Heart right ventricle (tissue), 16 donors: ENCODE results near the gene COL8A2. TPM values are rescaled to one million over a fixed set of nuclear protein-coding genes. Genes with fewer than 3 reads are reported as not detected.
A peak's percentile ranks its signal among the peaks of the same experiment; 100 is the strongest.

Experiments used
- ATAC-seq, 8 donors: fragments of 200-7000 bp; cut with Tn5 transposase; one replicate each; pipeline ENCODE4 v1.9.1; 2020; ENCODE audit warnings: mild to moderate bottlenecking in 8 of 8, moderate library complexity in 8 of 8, moderate number of reproducible peaks in 1 of 8
- DNase-seq, 2 donors: peaks; one replicate each; pipeline ENCODE4 v3.0.0-alpha.2; 2020
- H3K27ac ChIP-seq, 10 donors: fragments of 200-600 bp; sonication (generic) in 2 of 10; one replicate each; pipeline versions ENCODE4 v1.5.0 to v1.8.0; 2020 to 2022; ENCODE audit warnings: mild to moderate bottlenecking in 3 of 10
- H3K27me3 ChIP-seq, 7 donors: fragments of 200-600 bp; one replicate each; pipeline ENCODE4 v1.8.0; 2021 to 2022; ENCODE audit warnings: mild to moderate bottlenecking in 2 of 7
- H3K36me3 ChIP-seq, 9 donors: fragments of 200-600 bp; sonication (generic) in 1 of 9; one replicate each; pipeline versions ENCODE4 v1.5.0 to v1.8.0; 2020 to 2022; ENCODE audit warnings: mild to moderate bottlenecking in 2 of 9
- H3K4me1 ChIP-seq, 9 donors: fragments of 200-600 bp; sonication (generic) in 1 of 9; one replicate each; pipeline versions ENCODE4 v1.5.0 to v1.8.0; 2020 to 2022; ENCODE audit warnings: mild to moderate bottlenecking in 4 of 9
- H3K4me3 ChIP-seq, 10 donors: fragments of 200-600 bp; sonication (generic) in 2 of 10; one replicate each; pipeline versions ENCODE4 v1.5.0 to v1.8.0; 2020 to 2022; ENCODE audit warnings: mild to moderate bottlenecking in 7 of 10, moderate library complexity in 2 of 10
- H3K9me3 ChIP-seq, 11 donors: fragments of 200-600 bp in 10 of 11; sonication (generic) in 2 of 11; one replicate each; pipeline versions ENCODE4 v1.5.0 to v1.8.0; 2013 to 2022; ENCODE audit warnings: mild to moderate bottlenecking in 2 of 11, control low read depth in 1 of 11, moderate library complexity in 1 of 11
- WGBS, 2 donors: extraction: QIAGEN DNeasy Blood & Tissue Kit; methylation state at CpG; one replicate each; pipeline ENCODE4 v1.1.7; 2013; ENCODE audit warnings: inconsistent platforms in 1 of 2; 5-methylcytosine and 5-hydroxymethylcytosine counted together
- intact Hi-C, 10 donors: fragments of 100-400 bp; cut with DNase I; formaldehyde crosslinking; loops; one replicate each; pipeline versions ENCODE4 v1.11.1 to v1.14.2; 2022
- polyA plus RNA-seq, 2 donors: library from polyadenylated mRNA; stranded (reverse); fragments of 200-250 nt; gene quantifications; one replicate each; pipeline ENCODE4 v1.2.3, GENCODE V29; 2013
- total RNA-seq, 10 donors: library from RNA; stranded (reverse); fragmentation: NEBNext Ultra II Directional in 3 of 10; extraction: Animal tissue kit (Norgen Biotek cat#: 25700) in 3 of 10; gene quantifications; one replicate each; pipeline versions ENCODE4 v1.2.1 to v1.2.4, GENCODE V29; 2021 to 2023
- TF ChIP-seq, protein P1 (sequence below), 9 donors: fragments of 200-600 bp; sonication (generic) in 2 of 9; IDR thresholded peaks; one replicate each; pipeline versions ENCODE4 v1.5.0 to v1.8.0; 2021 to 2022; ENCODE audit warnings: antibody characterized with exemption in 9 of 9, mild to moderate bottlenecking in 5 of 9, moderate library complexity in 1 of 9
- donor health status: Arrhythmogenic right ventricular cardiomyopathy.
- donor health status: ischemic (EF 13 %, LVEDD 7.1; RV severe dilation, severe dysfunction).
- donor health status: healthy with polysubstance abuse.
- donor health status: DM: no; HTN: yes; CAD: no.
- donor health status: DM: no; HTN: no; CAD: no.
- donor health status: ischemic (EF 25% LVEDD 6.9; RV normal size, moderate dysfunction).
- donor health status: ischemic (EF 25% LVEDD 5.7; RV mildly dilated, moderate dysfunction).
- donor health status: healthy.
- donor health status: DM: yes; HTN: yes; CAD: no.
- donor health status: Ischemic cardiomyopathy.
- donor health status: ischemic (EF 35%, LVEDD 5.7; RV mildly dilated, moderate dysfunction).
- donor health status: nonischemic (EF 11% LVEDD 7.7; RV severe dilation, severe dysfunction).
- donor health status: DM: yes; HTN: yes; CAD: no.
- donor health status: PGD.
- donor health status: ischemic (EF 29% LVEDD 5.4; RV normal size, mild dysfunction).
- donor health status: nonischemic (EF 23%, LVEDD 6.1; RV moderate dilation, normal function).

COL8A2 gene
- total and polyA plus RNA-seq, 12 donors = 0.53 to 2.0 (median 0.73) TPM

DNA sequence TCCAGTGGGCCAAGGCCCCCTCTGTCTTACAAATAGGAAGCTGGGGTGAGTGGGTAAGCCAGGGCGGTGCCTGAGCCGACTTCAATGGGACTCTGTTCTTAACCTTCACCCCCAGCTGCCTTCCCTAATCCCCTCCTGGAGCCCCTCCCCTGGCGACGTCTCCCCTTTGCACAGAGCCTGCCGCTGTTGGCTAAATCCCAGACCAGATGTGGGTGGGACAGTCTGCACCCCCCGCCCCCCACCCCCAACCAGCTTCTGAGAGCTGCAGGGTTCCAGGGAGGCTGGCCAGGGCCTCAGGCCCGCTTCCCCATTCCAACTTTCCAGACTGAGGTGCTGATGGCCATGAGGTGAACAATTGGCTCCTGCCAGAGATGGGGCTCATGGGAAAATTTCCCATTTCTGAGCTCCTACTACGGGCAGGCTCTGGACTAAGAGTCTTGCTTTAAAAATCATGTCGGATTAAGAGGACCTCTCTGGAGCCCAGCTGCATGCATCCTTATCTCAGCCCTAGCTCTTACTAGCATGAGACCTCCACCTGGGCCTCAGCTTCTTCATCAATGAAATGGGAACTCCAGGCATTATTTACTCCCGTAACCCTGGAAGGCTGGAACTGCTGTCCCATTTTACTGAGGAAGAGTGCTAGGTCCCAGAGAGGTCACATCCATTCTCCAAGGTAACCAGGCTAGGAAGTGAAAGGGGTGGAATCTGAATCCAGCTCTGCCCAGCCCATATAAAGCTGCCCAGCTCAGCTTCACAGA, 6.4 kb downstream of the COL8A2 start:
- Histone ChIP-seq H3K4me1 (peaks cover 0 to 40% (median 0%) of the 10 kb centered on the region in 9 donors), H3K9me3 (no peaks in the 10 kb centered on the region), H3K36me3 (no peaks in the 10 kb centered on the region), H3K4me3 (no peak overlapping the region), H3K27me3 (peaks cover 0 to 9% (median 0%) of the 10 kb centered on the region in 7 donors), H3K27ac (no peak overlapping the region)
- DNase-seq (no peak), ATAC-seq (no peak)
- TF ChIP-seq, protein P1, sequence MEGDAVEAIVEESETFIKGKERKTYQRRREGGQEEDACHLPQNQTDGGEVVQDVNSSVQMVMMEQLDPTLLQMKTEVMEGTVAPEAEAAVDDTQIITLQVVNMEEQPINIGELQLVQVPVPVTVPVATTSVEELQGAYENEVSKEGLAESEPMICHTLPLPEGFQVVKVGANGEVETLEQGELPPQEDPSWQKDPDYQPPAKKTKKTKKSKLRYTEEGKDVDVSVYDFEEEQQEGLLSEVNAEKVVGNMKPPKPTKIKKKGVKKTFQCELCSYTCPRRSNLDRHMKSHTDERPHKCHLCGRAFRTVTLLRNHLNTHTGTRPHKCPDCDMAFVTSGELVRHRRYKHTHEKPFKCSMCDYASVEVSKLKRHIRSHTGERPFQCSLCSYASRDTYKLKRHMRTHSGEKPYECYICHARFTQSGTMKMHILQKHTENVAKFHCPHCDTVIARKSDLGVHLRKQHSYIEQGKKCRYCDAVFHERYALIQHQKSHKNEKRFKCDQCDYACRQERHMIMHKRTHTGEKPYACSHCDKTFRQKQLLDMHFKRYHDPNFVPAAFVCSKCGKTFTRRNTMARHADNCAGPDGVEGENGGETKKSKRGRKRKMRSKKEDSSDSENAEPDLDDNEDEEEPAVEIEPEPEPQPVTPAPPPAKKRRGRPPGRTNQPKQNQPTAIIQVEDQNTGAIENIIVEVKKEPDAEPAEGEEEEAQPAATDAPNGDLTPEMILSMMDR (IDR thresholded peaks at IDR 0.05) = no peak
- WGBS, 2 donors = 65 to 73% methylated on average over 10 of the region's 10 CpGs
- intact Hi-C loops = no loop called here

GRCh38 chr1:36116901-36117300, 8.1 kb downstream of the COL8A2 start:
- no peak overlapping the region for H3K4me3 ChIP-seq
- DNase-seq (no peak), ATAC-seq (no peak)
- H3K4me1 ChIP-seq = peaks cover 0 to 25% (median 0%) of the 10 kb centered on the region in 9 donors
- no peaks in the 10 kb centered on the region for H3K27me3 ChIP-seq
- TF ChIP-seq, protein P1 (IDR thresholded peaks at IDR 0.05) = no peak
- intact Hi-C loops = no loop called here
- WGBS, 2 donors = 89% methylated on average over 5 of the region's 5 CpGs
- no peaks in the 10 kb centered on the region for H3K36me3 ChIP-seq
- H3K9me3 ChIP-seq = no peaks in the 10 kb centered on the region
- no peak overlapping the region for H3K27ac ChIP-seq

DNA sequence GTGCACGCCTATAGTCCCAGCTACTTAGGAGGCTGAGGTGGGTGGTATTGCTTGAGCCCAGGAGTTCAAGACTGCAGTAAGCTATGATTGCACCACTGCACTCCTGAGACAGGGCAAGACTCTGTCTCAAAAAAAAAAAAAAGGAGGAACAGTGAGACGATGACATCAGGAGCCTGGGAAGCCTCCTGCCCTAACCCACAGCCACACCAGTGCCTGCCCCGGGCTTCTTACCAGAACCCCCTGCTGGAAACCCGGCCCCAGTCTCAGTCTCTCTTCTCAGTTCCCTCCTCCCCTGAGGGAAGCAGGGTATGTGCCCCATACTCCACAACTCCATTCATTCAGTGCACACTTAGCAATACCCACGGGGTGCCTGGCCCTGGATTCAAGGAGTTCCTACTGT, 9.1 kb downstream of the COL8A2 start:
- TF ChIP-seq, protein P1 (IDR thresholded peaks at IDR 0.05) = no peak
- no peaks in the 10 kb centered on the region for H3K9me3 ChIP-seq
- H3K4me3 ChIP-seq = no peak overlapping the region
- H3K36me3 ChIP-seq = no peaks in the 10 kb centered on the region
- H3K27ac ChIP-seq = no peak overlapping the region
- 69 to 72% methylated on average over 5 of the region's 5 CpGs for WGBS, 2 donors
- intact Hi-C loops = no loop called here
- no peaks in the 10 kb centered on the region for H3K27me3 ChIP-seq
- DNase-seq (no peak), ATAC-seq (peak in 4 of 8 donors; percentile 8 to 38 (median 20))
- peaks cover 0 to 24% (median 0%) of the 10 kb centered on the region in 9 donors for H3K4me1 ChIP-seq

DNA sequence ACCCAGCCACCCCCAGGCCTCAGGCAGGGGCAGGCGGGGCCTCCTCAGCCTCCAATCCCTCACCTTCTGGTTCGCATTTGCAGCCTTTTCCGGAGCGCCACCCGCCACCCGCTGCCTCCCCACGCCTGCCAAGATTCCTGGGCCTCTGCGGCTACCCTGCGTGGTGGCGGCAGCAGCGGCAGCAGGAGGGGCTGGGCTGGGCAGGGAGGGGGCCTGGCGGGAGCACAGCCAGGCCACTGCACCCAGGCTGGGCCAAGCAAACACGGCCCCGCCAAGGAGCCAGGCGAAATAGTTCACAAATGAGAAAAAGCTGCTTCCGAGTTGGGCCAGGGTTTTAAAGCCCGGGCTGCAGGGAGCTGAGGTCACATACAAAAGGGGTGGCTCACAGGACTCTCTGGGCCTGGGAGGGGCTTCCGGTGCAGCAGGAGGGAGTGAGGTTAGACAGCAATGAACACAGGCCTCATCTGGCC, 9.8 kb downstream of the COL8A2 start:
- Histone ChIP-seq H3K4me1 (peaks cover 0 to 21% (median 0%) of the 10 kb centered on the region in 9 donors), H3K27me3 (no peaks in the 10 kb centered on the region), H3K36me3 (no peaks in the 10 kb centered on the region), H3K4me3 (no peak overlapping the region), H3K9me3 (no peaks in the 10 kb centered on the region), H3K27ac (peak overlapping the region in 1 of 10 donors; percentile 19)
- TF ChIP-seq, protein P1 (IDR thresholded peaks at IDR 0.05) = no peak
- 62 to 67% methylated on average over 18 of the region's 18 CpGs for WGBS, 2 donors
- intact Hi-C loops = no loop called here
- ATAC-seq = peak in 7 of 8 donors; percentile 12 to 63 (median 38)
- no peak for DNase-seq
